GM12873 (cell line): Measurements from ENCODE around the gene HNF1A.

ENCODE experiments used
- TF ChIP-seq, protein P1 (sequence below): IDR thresholded peaks from 2 replicates; pipeline ENCODE4 v1.5.1; 2012; ENCODE audit warnings: low read depth, mild to moderate bottlenecking, moderate library complexity, low read length, control low read depth; ENCODE audit not compliant: insufficient read depth; ENCODE audit errors: missing control alignments

Gene HNF1A

GRCh38 chr12:120936197-120936596, 42.1 kb upstream of the HNF1A start:
- TF ChIP-seq, protein P1, sequence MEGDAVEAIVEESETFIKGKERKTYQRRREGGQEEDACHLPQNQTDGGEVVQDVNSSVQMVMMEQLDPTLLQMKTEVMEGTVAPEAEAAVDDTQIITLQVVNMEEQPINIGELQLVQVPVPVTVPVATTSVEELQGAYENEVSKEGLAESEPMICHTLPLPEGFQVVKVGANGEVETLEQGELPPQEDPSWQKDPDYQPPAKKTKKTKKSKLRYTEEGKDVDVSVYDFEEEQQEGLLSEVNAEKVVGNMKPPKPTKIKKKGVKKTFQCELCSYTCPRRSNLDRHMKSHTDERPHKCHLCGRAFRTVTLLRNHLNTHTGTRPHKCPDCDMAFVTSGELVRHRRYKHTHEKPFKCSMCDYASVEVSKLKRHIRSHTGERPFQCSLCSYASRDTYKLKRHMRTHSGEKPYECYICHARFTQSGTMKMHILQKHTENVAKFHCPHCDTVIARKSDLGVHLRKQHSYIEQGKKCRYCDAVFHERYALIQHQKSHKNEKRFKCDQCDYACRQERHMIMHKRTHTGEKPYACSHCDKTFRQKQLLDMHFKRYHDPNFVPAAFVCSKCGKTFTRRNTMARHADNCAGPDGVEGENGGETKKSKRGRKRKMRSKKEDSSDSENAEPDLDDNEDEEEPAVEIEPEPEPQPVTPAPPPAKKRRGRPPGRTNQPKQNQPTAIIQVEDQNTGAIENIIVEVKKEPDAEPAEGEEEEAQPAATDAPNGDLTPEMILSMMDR: no peak

- TF ChIP-seq, protein P1: no peak
Measured at GRCh38 chr12:120938496-120938895, 39.8 kb upstream of the HNF1A start.

DNA sequence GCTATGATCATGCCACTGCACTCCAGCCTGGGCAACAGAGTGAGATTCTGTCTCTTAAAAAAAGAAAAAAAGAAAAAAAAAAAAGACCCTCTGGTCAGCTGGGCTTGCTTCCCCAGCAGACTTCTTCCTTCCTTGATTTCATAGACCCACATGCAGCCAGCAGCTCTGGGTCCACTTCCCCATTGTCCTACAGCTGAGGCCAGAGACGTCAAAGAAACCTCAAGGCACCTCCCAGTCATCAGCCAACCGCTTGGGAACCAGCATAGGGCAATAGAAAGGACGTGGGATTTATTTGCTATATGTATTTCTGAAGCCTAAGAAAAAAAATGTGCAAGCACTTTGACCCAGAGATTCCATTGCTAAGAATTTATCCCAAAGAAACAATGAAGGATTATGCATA, 38.8 kb upstream of the HNF1A start:
- TF ChIP-seq, protein P1: no peak

DNA sequence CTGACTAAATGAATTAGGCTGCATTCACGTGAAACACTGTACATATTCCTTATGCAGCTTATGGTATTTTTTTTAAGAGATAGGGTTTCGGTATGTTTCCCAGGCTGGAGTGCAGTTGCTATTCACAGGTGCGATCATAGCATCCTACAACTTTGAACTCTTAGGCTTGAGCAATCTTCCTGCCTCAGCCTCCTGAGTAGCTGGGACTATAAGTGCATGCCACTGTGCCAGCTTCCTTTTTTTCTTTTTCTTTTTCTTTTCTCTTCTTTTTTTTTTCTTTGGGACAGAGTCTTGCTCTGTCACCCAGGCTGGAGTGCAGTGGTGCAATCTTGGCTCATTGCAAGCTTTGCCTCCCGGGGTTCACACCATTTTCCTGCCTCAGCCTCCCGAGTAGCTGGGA, 38.3 kb upstream of the HNF1A start:
- TF ChIP-seq, protein P1: no peak

GRCh38 chr12:120940799-120941198, 37.5 kb upstream of the HNF1A start:
- TF ChIP-seq, protein P1: no peak

DNA sequence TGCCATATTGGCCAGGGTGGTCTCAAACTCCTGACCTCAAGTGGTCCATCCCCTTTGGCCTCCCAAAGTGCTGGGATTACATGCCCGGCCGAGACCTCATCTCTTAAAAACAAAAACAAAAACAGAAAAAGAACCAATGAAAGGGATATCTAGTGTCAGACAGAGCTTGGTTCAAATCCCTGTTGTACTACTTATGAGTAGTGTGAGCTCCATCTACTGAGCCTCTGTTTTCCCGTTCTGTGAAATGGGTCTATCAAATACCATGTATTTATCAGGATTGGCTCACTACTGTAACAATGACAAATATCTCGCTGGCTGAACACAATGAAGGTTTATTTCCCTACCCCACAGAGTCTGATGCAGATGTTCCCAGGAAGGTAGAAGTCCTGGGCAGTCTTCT, 36.9 kb upstream of the HNF1A start:
- TF ChIP-seq, protein P1: no peak

DNA sequence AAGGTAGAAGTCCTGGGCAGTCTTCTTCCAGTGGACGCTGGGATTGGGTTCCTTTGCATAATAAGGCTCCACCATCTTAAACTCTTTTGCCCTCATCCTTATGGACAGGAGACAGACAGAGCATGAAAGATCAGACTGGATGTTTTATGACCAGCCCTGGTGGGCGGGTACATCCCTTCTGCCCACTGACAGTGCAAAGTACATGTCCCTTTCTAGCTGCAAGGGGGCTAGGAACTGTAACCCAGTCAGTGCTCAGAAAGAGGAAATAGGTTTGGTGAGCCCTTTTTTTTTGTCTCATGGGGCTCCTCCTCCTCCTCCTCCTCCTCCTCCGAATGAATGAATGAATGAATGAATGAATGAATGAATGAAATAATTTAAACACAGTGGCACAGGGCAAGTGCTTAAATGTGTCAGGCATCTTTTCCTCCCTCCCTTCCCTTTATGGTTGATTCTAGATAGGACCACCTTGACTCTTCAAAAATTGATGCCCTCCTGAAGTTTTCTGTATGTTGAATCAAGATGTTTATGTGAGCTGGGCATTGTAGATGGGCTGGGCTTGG, 36.4 kb upstream of the HNF1A start:
- TF ChIP-seq, protein P1: no peak
